Breast epithelium (tissue), 4 donors: ENCODE measurements around the gene MPPED2. TPM values are rescaled to one million over a fixed set of nuclear protein-coding genes. Genes with fewer than 3 reads are reported as not detected.

Source experiments
- DNase-seq, 2 donors: peaks; one replicate each; pipeline ENCODE4 v3.0.0-alpha.2; 2019; ENCODE audit warnings: low spot score in 2 of 2
- H3K27ac ChIP-seq, 2 donors: fragments of 200-600 bp; sonication (generic) in 1 of 2; one replicate each; pipeline ENCODE4 v1.5.1; 2016 to 2019; ENCODE audit warnings: mild to moderate bottlenecking in 1 of 2
- H3K27me3 ChIP-seq, 2 donors: fragments of 200-600 bp; sonication (generic) in 1 of 2; one replicate each; pipeline versions ENCODE4 v1.5.1 to v1.6.0; 2017 to 2019; ENCODE audit warnings: control low read depth in 1 of 2, mild to moderate bottlenecking in 1 of 2
- H3K36me3 ChIP-seq: fragments of 200-600 bp; one replicate; pipeline ENCODE4 v1.5.1; 2019
- H3K4me1 ChIP-seq, 2 donors: fragments of 200-600 bp; sonication (generic); one replicate each; pipeline ENCODE4 v1.5.1; 2016 to 2019; ENCODE audit warnings: control low read depth in 1 of 2
- H3K4me3 ChIP-seq, 3 donors: fragments of 200-600 bp; sonication (generic); 1 replicate in 2 of 3; 2 replicates in 1 of 3; pipeline ENCODE4 v1.5.1; 2016 to 2019; ENCODE audit warnings: mild to moderate bottlenecking in 3 of 3, moderate library complexity in 2 of 3
- H3K9me3 ChIP-seq, 2 donors: fragments of 200-600 bp; sonication (generic) in 1 of 2; one replicate each; pipeline ENCODE4 v1.5.1; 2016 to 2019; ENCODE audit warnings: control low read depth in 1 of 2
- CTCF ChIP-seq, 3 donors: fragments of 450-650 bp; IDR thresholded peaks; one replicate each; pipeline ENCODE4 v1.5.1; 2016 to 2017; ENCODE audit warnings: antibody characterized with exemption in 3 of 3, mild to moderate bottlenecking in 3 of 3, moderate library complexity in 3 of 3
- POLR2A ChIP-seq: fragments of 450-650 bp; IDR thresholded peaks from one replicate; pipeline ENCODE4 v1.6.1; 2016; ENCODE audit warnings: antibody characterized with exemption, mild to moderate bottlenecking, moderate library complexity
- POLR2AphosphoS5 ChIP-seq, 3 donors: sonication (generic); formaldehyde crosslinking; IDR thresholded peaks; one replicate each; pipeline ENCODE4 v1.6.1; 2017; ENCODE audit warnings: antibody characterized with exemption in 3 of 3
- intact Hi-C: fragments of 100-400 bp; cut with DNase I; formaldehyde crosslinking; loops from one replicate; pipeline ENCODE4 v1.15.1; 2023; ENCODE audit warnings: low total_unique reads
- total RNA-seq, 3 donors: library from RNA; depleted of rRNA; stranded (reverse); fragments of >200 nt; gene quantifications; one replicate each; pipeline ENCODE4 v1.1.0, GENCODE V29; 2016

Gene MPPED2
- total RNA-seq, 3 donors from 2014 or later = 8.5 to 22.7 (median 9.8) TPM

- intact Hi-C loops = no loop called here
- no peaks in the 10 kb centered on the region for H3K9me3 ChIP-seq
- no peaks in the 10 kb centered on the region for H3K4me1 ChIP-seq
- no peaks in the 10 kb centered on the region for H3K36me3 ChIP-seq
- TF ChIP-seq POLR2AphosphoS5 (IDR thresholded peaks at IDR 0.05) (no peak), POLR2A (no peak)
- no peaks in the 10 kb centered on the region for H3K27me3 ChIP-seq
- no peak for DNase-seq
- no peak overlapping the region for H3K4me3 ChIP-seq
- no peak overlapping the region for H3K27ac ChIP-seq
Measured at GRCh38 chr11:30477061-30477460, 109.1 kb downstream of the MPPED2 start.

GRCh38 chr11:30474151-30474954 lies 111.8 kb downstream of the MPPED2 start:
- DNase-seq = no peak
- Histone ChIP-seq H3K9me3 (no peaks in the 10 kb centered on the region), H3K27me3 (no peaks in the 10 kb centered on the region), H3K27ac (no peak overlapping the region), H3K4me1 (no peaks in the 10 kb centered on the region), H3K36me3 (no peaks in the 10 kb centered on the region), H3K4me3 (no peak overlapping the region)
- TF ChIP-seq POLR2A (no peak), CTCF (IDR thresholded peaks at IDR 0.05) (no peak), POLR2AphosphoS5 (IDR thresholded peaks at IDR 0.05) (no peak)
- intact Hi-C loops = no loop called here

- no peaks in the 10 kb centered on the region for H3K4me1 ChIP-seq
- no peaks in the 10 kb centered on the region for H3K9me3 ChIP-seq
- H3K36me3 ChIP-seq = no peaks in the 10 kb centered on the region
- no peak for DNase-seq
- H3K27ac ChIP-seq = no peak overlapping the region
- intact Hi-C loops = no loop called here
- TF ChIP-seq POLR2A (no peak), CTCF (IDR thresholded peaks at IDR 0.05) (no peak), POLR2AphosphoS5 (IDR thresholded peaks at IDR 0.05) (no peak)
- H3K27me3 ChIP-seq = no peaks in the 10 kb centered on the region
- no peak overlapping the region for H3K4me3 ChIP-seq
Measured at GRCh38 chr11:30471244-30471643, 114.9 kb downstream of the MPPED2 start.

GRCh38 chr11:30468881-30469280 lies 117.3 kb downstream of the MPPED2 start:
- H3K4me3 ChIP-seq = no peak overlapping the region
- no peak for TF ChIP-seq POLR2AphosphoS5 (IDR thresholded peaks at IDR 0.05)
- no peak for TF ChIP-seq CTCF (IDR thresholded peaks at IDR 0.05)

GRCh38 chr11:30467176-30467575 lies 119.0 kb downstream of the MPPED2 start:
- no peak overlapping the region for H3K27ac ChIP-seq
- DNase-seq = no peak
- H3K4me1 ChIP-seq = no peaks in the 10 kb centered on the region

More at GRCh38 chr11:30468881-30469280, 117.3 kb downstream of the MPPED2 start:
- no peak for DNase-seq
- Histone ChIP-seq H3K36me3 (no peaks in the 10 kb centered on the region), H3K4me1 (no peaks in the 10 kb centered on the region), H3K27ac (no peak overlapping the region), H3K27me3 (no peaks in the 10 kb centered on the region), H3K9me3 (no peaks in the 10 kb centered on the region)
- intact Hi-C loops = no loop called here

More at GRCh38 chr11:30467176-30467575, 119.0 kb downstream of the MPPED2 start:
- Histone ChIP-seq H3K4me3 (no peak overlapping the region), H3K9me3 (no peaks in the 10 kb centered on the region), H3K27me3 (no peaks in the 10 kb centered on the region), H3K36me3 (no peaks in the 10 kb centered on the region)
- intact Hi-C loops = loop anchor here (2.0 kb wide), 1 partner anchor 66 kb away; no protein-coding TSS in a partner anchor
- no peak for TF ChIP-seq POLR2AphosphoS5 (IDR thresholded peaks at IDR 0.05)
- TF ChIP-seq CTCF (IDR thresholded peaks at IDR 0.05) = no peak
- no peak for TF ChIP-seq POLR2A
